GM18951 (cell line): ENCODE results near the gene SNAI1.

Experiments
- POLR2A ChIP-seq: IDR thresholded peaks from 4 replicates; pipeline ENCODE4 v1.6.1; 2011; ENCODE audit warnings: mild to moderate bottlenecking; ENCODE audit not compliant: insufficient read length, insufficient read depth; ENCODE audit errors: extremely low read depth
- in situ Hi-C: fragments of 300-500 bp; cut with MboI; formaldehyde crosslinking; loops from one replicate; pipeline ENCODE4 v1.12.0; 2022; ENCODE audit warnings: low sequenced_read_pairs, mixed read lengths, inconsistent platforms; ENCODE audit not compliant: unreplicated experiment

SNAI1 gene

GRCh38 chr20:49982346-49983122 is at the start of gene SNAI1:
Gene SNAI1 (plus strand): TSS chr20:49982980. CDS start chr20:49983060, 80 bp downstream.
- TF ChIP-seq POLR2A = peak; percentile 89
- in situ Hi-C loops = loop anchor here (25.0 kb wide), 1 partner anchor 480 kb away; no protein-coding TSS in a partner anchor

GRCh38 chr20:49935746-49936152 is 47.0 kb upstream of the SNAI1 start:
- TF ChIP-seq POLR2A = no peak
- in situ Hi-C loops = no loop called here

DNA sequence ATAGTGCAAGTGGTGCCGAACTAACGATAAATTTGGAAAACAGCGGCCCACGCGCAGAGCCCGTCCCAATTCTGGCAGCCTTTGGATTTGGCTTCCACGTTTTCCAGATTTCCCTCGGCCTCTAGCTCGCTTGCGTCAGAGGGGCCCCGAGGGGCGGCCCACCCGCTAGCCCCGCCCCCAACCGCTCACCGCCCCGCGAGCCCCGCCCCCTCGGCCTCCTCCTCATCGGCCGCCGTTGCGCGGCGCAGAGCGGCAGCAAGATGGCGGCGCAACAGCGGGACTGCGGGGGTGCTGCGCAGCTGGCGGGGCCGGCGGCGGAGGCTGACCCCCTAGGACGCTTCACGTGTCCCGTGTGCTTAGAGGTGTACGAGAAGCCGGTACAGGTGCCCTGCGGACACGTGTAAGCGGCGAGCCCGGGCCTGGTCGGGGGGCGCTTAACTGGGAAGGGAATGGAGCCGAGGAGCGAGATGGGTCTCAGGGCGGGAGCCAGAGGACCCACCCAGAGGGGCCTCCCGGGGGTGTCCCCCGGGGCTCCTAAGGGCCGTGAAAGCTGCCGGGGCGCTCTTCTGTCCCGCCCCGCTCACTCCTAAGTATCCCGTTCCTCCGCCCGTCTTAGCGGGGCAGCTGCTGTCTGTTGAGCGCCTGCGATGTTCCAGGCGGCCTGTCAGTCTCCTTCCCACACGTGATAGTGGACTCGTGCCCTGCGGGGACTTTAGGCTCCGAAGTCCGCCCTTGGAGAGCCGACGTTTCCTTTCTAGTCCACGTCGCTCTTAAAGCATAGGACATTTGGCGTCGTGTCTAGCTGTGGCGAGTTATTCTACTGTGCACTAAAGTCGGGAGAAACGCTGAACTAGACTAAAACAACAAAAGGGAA is 46.4 kb upstream of the SNAI1 start, which contains the start of gene RNF114:
RNF114 (plus strand) TSS at position 245 of the 874 bp plus-strand sequence; CDS start at position 261, 16 bp downstream.
- TF ChIP-seq POLR2A = peak; percentile 94
- in situ Hi-C loops = no loop called here

DNA sequence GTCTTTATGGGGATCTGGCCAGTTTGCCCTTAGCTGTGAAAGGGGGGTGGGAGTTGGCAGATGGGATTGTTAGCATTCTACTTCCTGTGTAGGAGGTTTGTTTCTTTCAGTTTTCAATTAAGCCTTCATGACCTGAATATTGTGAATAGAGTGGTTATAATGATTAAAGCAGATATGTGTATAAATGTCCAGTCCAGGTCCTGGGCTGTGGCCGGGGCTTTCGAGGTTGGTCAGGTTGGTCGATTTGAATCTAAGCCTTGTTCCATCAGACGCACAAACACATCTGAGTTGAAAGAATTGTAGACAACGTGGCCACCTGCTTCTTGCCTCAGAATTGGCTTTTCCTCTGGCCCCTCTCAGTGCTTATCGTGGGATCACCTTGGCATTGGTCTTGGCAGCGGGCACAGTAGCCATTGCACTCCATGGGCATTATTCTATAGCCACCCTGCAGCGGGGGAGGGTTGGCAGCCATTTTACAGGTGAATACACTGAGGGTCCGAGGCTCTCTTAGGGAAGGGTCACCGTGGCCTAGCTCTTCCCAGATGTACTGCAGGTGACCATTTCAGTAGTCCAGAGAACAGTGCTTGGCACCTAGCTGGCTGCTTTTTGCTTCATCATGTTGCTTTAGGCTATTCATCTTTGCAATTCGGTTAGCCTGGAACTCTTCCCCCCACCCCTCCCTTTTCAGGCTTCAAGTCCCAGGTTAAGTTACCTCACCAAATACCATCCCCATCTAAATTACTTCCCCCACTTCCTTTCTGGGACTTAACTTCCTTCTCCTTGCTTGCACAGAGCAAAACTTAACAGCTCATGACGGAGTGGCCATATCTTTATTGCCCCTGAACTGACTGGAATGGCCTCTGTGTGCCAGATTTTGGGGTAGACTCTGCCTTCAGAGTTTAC is 45.5 kb upstream of the SNAI1 start:
- no peak for TF ChIP-seq POLR2A
- in situ Hi-C loops = no loop called here

- TF ChIP-seq POLR2A = no peak
- in situ Hi-C loops = no loop called here
These were observed 44.3 kb upstream of the SNAI1 start for GRCh38 chr20:49938173-49939163.

DNA sequence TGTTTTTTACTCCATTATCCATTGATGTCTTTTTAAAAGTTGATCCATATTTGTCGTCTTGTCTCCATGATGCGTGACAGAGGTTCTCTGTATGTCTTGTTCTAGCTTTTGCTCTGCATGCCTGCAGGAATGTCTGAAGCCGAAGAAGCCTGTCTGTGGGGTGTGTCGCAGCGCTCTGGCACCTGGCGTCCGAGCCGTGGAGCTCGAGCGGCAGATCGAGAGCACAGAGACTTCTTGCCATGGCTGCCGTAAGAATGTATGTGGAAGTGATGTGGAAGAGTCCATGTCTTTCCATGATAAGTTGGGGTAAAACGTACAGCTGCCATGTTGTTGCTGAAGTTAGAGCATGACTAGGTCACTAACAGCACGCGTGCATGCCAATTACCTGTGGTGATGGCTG is 41.3 kb upstream of the SNAI1 start:
- TF ChIP-seq POLR2A = no peak
- in situ Hi-C loops = no loop called here

- no peak for TF ChIP-seq POLR2A
- in situ Hi-C loops = no loop called here
These were observed 40.5 kb upstream of the SNAI1 start for GRCh38 chr20:49942303-49942702.

DNA sequence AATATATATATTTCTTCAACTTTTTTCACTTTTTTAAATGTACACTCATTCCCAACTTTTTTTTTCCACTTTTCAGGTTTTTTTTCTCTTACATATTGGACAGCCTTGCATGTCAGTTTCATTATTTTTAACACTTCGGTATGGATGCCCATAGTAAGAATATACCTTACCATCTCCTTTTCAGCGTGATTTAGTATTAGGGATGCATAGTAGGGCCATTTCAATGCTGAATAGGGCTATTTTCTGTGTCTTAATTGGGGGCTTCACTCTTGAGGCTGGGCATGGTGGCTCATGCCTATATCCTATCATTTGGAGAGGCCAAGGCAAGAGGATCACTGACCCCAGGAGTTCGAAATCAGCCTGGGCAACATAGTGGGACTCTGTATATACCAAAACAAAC is 39.8 kb upstream of the SNAI1 start:
- no peak for TF ChIP-seq POLR2A
- in situ Hi-C loops = no loop called here

DNA sequence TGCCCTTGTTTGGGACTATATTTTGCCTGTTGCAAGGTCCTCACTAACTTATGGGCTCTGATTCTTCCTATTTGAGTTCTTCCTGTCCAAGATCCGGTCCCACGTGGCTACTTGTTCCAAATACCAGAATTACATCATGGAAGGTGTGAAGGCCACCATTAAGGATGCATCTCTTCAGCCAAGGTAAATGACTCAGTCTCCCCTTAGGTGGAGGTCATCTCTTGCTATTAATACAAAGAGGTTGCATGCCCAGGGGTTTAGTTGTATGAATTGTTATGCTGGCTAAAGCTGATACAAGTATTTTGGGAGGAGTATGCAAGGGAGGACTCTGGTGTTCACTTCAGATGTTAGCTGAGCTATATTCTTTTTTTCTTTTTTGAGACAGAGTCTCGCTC is 37.5 kb upstream of the SNAI1 start:
- in situ Hi-C loops = no loop called here
- TF ChIP-seq POLR2A = no peak

DNA sequence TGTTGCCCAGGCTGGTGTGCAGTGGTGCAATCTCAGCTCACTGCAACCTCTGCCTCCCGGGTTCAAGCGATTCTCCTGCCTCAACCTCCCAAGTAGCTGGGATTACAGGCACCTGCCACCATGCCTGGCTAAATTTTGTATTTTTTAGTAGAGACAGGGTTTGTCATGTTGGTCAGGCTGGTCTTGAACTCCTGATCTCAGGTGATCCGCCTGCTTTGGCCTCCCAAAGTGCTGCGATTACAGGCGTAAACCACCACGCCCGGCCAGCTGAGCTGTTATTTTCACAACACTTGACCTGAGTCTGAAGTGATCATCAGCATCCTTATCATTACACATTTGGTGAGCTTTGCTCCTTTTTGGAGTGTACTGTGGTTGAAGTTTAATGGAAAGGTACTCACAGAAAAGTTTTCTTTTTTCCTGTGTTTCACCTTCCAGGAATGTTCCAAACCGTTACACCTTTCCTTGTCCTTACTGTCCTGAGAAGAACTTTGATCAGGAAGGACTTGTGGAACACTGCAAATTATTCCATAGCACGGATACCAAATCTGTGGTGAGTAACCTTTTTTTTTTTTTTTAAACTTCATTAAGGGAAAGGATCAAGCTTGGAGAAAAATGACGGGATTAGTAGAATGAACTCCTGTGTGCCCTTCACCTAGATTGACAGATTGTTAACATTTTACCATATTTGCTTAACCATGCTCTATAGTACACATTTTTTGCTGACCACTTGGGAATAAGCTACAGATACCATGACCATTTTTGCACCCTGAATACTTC is 36.9 kb upstream of the SNAI1 start:
- in situ Hi-C loops = no loop called here

DNA sequence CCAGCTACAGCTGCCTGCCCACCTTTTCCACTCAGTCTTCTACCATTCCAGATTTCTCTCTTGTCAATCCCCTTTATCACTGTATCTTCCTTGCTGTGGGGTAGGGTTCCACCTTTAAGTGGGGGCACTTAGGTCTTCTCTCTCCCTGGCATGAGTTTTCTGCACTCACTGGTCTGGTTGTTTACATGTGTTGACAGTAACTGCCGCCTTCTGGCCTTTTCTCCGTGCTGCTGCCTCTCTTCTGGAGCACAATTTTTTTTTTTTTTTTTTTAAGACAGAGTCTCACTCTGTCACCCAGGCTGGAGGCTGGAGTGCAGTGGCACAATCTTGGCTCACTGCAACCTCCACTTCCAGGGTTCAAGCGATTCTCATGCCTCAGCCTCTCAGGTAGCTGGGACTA is 34.6 kb upstream of the SNAI1 start:
- in situ Hi-C loops = no loop called here

More for the DNA sequence above, 36.9 kb upstream of the SNAI1 start:
- TF ChIP-seq POLR2A = no peak

More for the DNA sequence above, 34.6 kb upstream of the SNAI1 start:
- no peak for TF ChIP-seq POLR2A
